NCI-H526 (cell line): ENCODE data around the gene UBE2Q2.
A peak's percentile ranks its signal among the peaks of the same experiment; 100 is the strongest.

Experiments
- DNase-seq, 2 experiments: peaks; one replicate each; lab custom pipeline; 2025; lab: John Stamatoyannopoulos, UW

UBE2Q2 gene

DNA sequence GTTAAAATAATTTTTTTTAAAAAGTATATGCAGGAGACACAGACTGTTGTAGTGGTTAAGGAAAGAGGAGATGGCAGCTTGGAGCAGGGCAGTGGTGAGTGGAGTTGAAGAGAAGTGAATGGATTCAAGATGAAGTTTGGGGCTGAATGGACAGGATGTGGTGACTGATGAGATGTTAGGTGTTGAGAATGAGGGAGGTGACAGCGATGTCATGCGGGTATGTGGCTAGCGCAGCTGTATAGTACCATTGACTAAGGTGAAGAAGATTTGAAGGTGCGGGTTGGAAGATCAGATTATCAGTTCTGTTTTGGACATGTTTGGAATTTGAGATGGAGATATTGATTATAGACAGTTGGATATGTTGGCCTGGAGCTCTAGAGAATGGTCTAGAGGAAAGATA lies 80.5 kb downstream of the UBE2Q2 start:
- no peak for DNase-seq

DNA sequence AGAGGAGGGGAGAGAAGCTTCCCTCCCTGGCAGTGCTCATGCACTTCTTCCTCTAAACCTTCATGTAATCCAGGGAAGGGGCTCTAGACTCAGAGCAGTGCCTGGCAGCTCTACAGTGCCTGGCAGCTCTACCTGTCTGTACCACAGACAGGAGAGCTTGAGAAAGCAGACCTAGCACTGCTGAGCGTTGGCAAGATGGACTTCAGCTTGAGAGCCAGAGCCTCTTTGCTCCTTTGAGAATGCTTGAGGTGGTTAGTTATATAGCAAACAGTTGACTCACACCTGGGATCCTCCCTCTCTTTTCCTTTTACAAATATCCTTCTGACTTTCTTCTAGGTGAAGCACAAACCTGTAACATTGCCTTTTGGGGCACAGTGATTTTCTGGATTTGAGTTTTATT lies 81.3 kb downstream of the UBE2Q2 start:
- DNase-seq, result no peak

DNA sequence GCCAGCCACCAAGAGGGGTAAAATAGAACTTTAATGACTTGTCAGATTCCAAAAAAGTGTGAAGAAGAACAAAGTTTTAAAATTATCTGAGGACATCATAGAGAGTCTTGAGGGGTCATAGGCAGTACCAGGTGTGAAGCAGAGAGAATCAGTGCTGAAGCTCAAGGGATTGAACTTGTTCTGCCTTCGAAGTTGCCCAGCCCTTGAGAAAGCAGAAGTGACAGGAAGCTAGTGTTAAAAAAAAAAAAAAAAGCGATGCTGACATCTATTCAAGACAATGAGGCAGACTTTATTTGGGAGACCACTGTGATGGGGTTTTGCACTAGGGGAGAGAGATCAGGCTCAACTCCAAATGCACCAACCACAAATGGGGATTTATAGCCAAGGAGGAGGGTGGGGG lies 82.2 kb downstream of the UBE2Q2 start:
- no peak for DNase-seq

DNA sequence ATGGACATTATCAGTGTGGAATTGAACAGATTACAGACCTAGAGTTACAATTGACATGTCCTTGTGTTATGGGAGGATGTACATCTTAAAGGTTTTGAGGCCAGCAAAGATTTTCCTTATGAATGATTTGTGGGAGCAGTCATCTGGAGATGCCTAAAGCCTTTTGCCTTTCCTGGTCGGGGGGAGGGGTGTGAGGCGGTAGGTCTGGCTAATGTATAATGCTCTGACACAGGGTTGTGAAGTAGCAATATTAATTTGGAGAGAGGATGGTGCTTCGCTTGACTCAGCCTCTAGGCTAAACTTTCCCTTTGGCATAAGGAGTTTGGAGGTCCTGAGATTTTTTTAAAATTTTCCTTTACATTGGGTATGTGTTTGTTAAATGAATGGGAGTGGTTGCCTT lies 83.7 kb downstream of the UBE2Q2 start:
- no peak for DNase-seq

DNA sequence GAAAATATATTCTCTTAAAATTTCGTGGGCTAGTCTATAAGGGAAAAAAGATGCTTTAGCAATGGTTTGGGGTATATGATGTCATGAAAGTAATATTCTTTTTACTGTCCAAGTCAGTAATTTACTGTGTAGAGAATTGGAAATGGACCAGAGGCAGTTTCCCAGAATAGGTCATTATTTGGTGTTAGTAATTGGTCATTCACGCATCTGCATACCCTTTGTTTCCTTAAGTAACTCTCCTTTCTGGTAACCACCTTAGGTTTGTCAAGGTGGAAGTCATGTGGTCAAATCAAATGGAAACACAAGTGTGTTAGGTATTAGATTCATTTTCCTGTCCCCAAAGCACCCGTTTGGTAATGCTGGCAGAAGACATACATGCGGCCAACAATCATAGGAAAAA lies 84.4 kb downstream of the UBE2Q2 start:
- no peak for DNase-seq

- peak; percentile 3 to 59 for DNase-seq
Measured at GRCh38 chr15:75928680-75929608, 85.7 kb downstream of the UBE2Q2 start.

DNA sequence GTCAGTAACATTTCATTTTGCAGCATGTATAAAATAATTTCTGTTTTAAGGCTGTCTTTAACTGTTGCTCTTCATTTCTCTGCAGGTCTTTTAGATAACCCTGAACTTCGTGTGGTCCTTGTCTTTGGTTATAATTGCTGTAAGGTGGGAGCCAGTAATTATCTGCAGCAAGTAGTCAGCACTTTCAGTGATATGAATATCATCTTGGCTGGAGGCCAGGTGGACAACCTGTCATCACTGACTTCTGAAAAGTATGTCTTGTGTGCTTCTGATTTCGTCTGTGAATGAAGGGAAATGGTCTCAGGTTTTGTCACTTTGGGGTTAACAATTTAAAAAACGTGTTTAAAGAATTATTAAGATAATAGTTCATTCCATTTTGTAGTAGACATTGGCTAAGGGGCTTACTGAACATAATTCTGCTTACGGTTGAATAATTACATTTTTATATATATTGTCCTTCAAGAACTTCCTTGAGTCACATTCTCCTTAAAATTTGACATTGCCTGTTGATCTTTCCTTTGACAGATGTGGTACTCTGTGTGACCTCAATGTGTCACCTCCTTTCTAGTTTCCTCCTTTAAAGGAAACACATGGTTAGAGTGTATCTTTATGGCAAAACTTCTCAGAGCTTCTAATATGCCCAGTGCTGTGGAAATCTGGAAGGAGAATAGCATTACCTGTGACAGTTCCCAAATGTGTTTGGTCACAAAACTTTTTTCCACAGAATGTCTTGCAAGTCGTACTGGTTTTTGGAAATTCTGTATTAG lies 86.7 kb downstream of the UBE2Q2 start:
- DNase-seq, result no peak

GRCh38 chr15:75930866-75931265 lies 87.6 kb downstream of the UBE2Q2 start:
- no peak for DNase-seq

- no peak for DNase-seq
Measured at GRCh38 chr15:75942464-75942863, 99.2 kb downstream of the UBE2Q2 start.

- DNase-seq, result no peak
Measured at GRCh38 chr15:75943246-75943645, 100.0 kb downstream of the UBE2Q2 start.

- DNase-seq, result no peak
Measured at GRCh38 chr15:75943713-75944215, 100.5 kb downstream of the UBE2Q2 start.

- no peak for DNase-seq
Measured at GRCh38 chr15:75945953-75946352, 102.7 kb downstream of the UBE2Q2 start.

- DNase-seq, result peak; percentile 35 to 62
Measured at GRCh38 chr15:75947092-75947491, 103.8 kb downstream of the UBE2Q2 start.

GRCh38 chr15:75948761-75949296 lies 105.6 kb downstream of the UBE2Q2 start:
- DNase-seq, result no peak
